Astrocyte (in vitro differentiated cells and primary cell): ENCODE measurements around the gene TTC36. TPM values are rescaled to one million over a fixed set of nuclear protein-coding genes. Genes with fewer than 3 reads are reported as not detected.
"Not testable (repeated sequence)": the region's sequence is repeated elsewhere in the genome, so short reads cannot be mapped to it uniquely, and the experiment has no call there.

Experiments used
- DNase-seq: peaks from one replicate; pipeline ENCODE4 v3.0.0-alpha.2; 2010; ENCODE audit warnings: low read depth
- FAIRE-seq: peaks from 2 replicates; lab custom pipeline; 2011; peaks lifted over from hg19 to GRCh38; lab: Jason Lieb, UNC
- H2AFZ ChIP-seq: 2 replicates; pipeline ENCODE4 v1.6.0; 2012; ENCODE audit warnings: low read depth, low read length, inconsistent platforms
- H3K27ac ChIP-seq: 2 replicates; pipeline ENCODE4 v1.5.1; 2011; ENCODE audit warnings: low read depth, low read length, inconsistent platforms
- H3K27me3 ChIP-seq: 2 replicates; pipeline ENCODE4 v1.6.0; 2011; ENCODE audit warnings: low read length, inconsistent platforms; ENCODE audit not compliant: insufficient read depth
- H3K36me3 ChIP-seq: 2 replicates; pipeline ENCODE4 v1.5.1; 2011; ENCODE audit warnings: low read length, inconsistent platforms; ENCODE audit not compliant: insufficient read depth
- H3K4me1 ChIP-seq: 2 replicates; pipeline ENCODE4 v1.5.1; 2011; ENCODE audit warnings: low read length, inconsistent platforms; ENCODE audit not compliant: insufficient read depth
- H3K4me2 ChIP-seq: 2 replicates; pipeline ENCODE4 v1.6.0; 2012; ENCODE audit warnings: low read length, inconsistent platforms
- H3K4me3 ChIP-seq: 2 replicates; pipeline ENCODE4 v1.5.1; 2011; ENCODE audit warnings: low read depth, mild to moderate bottlenecking, low read length, inconsistent platforms; ENCODE audit not compliant: insufficient read depth
- H3K79me2 ChIP-seq: 2 replicates; pipeline ENCODE4 v1.6.0; 2012; ENCODE audit warnings: mild to moderate bottlenecking, low read length, inconsistent platforms; ENCODE audit not compliant: insufficient read depth
- H3K9ac ChIP-seq: 2 replicates; pipeline ENCODE4 v1.6.0; 2012; ENCODE audit warnings: mild to moderate bottlenecking, low read length, inconsistent platforms
- H3K9me3 ChIP-seq: 2 replicates; pipeline ENCODE4 v1.5.1; 2012; ENCODE audit warnings: low read depth, mild to moderate bottlenecking, low read length, inconsistent platforms; ENCODE audit not compliant: insufficient read depth
- H4K20me1 ChIP-seq: 2 replicates; pipeline ENCODE4 v1.6.0; 2012; ENCODE audit warnings: low read length, inconsistent platforms; ENCODE audit not compliant: insufficient read depth
- H3K27ac Mint-ChIP-seq: one replicate; pipeline ENCODE4 v1.8.0; 2021; ENCODE audit warnings: mild to moderate bottlenecking, mixed read lengths; ENCODE audit not compliant: unreplicated experiment
- H3K27me3 Mint-ChIP-seq: one replicate; pipeline ENCODE4 v1.8.0; 2021; ENCODE audit warnings: low read depth, mixed read lengths; ENCODE audit not compliant: unreplicated experiment
- H3K36me3 Mint-ChIP-seq: one replicate; pipeline ENCODE4 v1.8.0; 2021; ENCODE audit warnings: low read depth, mixed read lengths; ENCODE audit not compliant: unreplicated experiment
- H3K4me1 Mint-ChIP-seq: one replicate; pipeline ENCODE4 v1.8.0; 2021; ENCODE audit warnings: low read depth, mixed read lengths; ENCODE audit not compliant: unreplicated experiment
- H3K4me3 Mint-ChIP-seq: one replicate; pipeline ENCODE4 v1.8.0; 2021; ENCODE audit warnings: mild to moderate bottlenecking, moderate library complexity, mixed read lengths; ENCODE audit not compliant: unreplicated experiment
- H3K9me3 Mint-ChIP-seq: one replicate; pipeline ENCODE4 v1.8.0; 2021; ENCODE audit warnings: mild to moderate bottlenecking, mixed read lengths; ENCODE audit not compliant: unreplicated experiment
- CTCF ChIP-seq: IDR thresholded peaks from 2 replicates; pipeline ENCODE4 v1.5.1; 2011; ENCODE audit warnings: low read depth, mild to moderate bottlenecking, inconsistent platforms, low read length, moderate library complexity; ENCODE audit not compliant: insufficient read depth
- EZH2 ChIP-seq: IDR thresholded peaks from 2 replicates; pipeline ENCODE4 v1.6.1; 2012; ENCODE audit warnings: mild to moderate bottlenecking, low read length, inconsistent platforms; ENCODE audit not compliant: insufficient read depth
- total RNA-seq: library from RNA; stranded (reverse); gene quantifications from 2 replicates; pipeline ENCODE4 v1.2.1, GENCODE V29; 2021

Gene TTC36
- total RNA-seq, 1 donor from 2014 or later = 0.43 TPM

- no peaks in the 10 kb centered on the region for H3K9me3 ChIP-seq
- Mint-ChIP-seq H3K4me1 (peaks cover 13% of the 10 kb centered on the region), H3K27me3 (no peaks in the 10 kb centered on the region), H3K9me3 (no peaks in the 10 kb centered on the region), H3K36me3 (no peaks in the 10 kb centered on the region), H3K4me3 (peak overlapping the region; percentile 96), H3K27ac (peak overlapping the region; percentile 99)
- DNase-seq = peak; percentile 49
- FAIRE-seq = no peak
- H3K4me1 ChIP-seq = peaks cover 12% of the 10 kb centered on the region
- no peak for TF ChIP-seq EZH2
- no peak for TF ChIP-seq CTCF
- H3K9ac ChIP-seq = peak overlapping the region; percentile 100
- H3K4me3 ChIP-seq = peak overlapping the region; percentile 93
- H2AFZ ChIP-seq = no peak overlapping the region
- H3K4me2 ChIP-seq = peak overlapping the region; percentile 94
- H4K20me1 ChIP-seq = peaks cover 51% of the 10 kb centered on the region
- H3K27ac ChIP-seq = peak overlapping the region; percentile 100
- peaks cover 67% of the 10 kb centered on the region for H3K79me2 ChIP-seq
- no peaks in the 10 kb centered on the region for H3K27me3 ChIP-seq
- peaks cover 3% of the 10 kb centered on the region for H3K36me3 ChIP-seq
Measured at GRCh38 chr11:118572981-118573550, 45.8 kb downstream of the TTC36 start.

- no peak for FAIRE-seq
- peaks cover 3% of the 10 kb centered on the region for H3K36me3 ChIP-seq
- peak overlapping the region; percentile 63 for H3K27ac Mint-ChIP-seq
- H3K27me3 ChIP-seq = no peaks in the 10 kb centered on the region
- TF ChIP-seq CTCF (no peak), EZH2 (no peak)
- H3K27me3 Mint-ChIP-seq = no peaks in the 10 kb centered on the region
- peaks cover 13% of the 10 kb centered on the region for H3K4me1 Mint-ChIP-seq
- H3K79me2 ChIP-seq = peaks cover 83% of the 10 kb centered on the region
- peak overlapping the region; percentile 82 for H3K4me3 Mint-ChIP-seq
- H3K36me3 Mint-ChIP-seq = no peaks in the 10 kb centered on the region
- H3K4me2 ChIP-seq = peak overlapping the region; percentile 94
- no peak overlapping the region for H3K27ac ChIP-seq
- no peaks in the 10 kb centered on the region for H3K9me3 Mint-ChIP-seq
- H3K4me1 ChIP-seq = peaks cover 12% of the 10 kb centered on the region
- no peak overlapping the region for H3K9ac ChIP-seq
- H3K9me3 ChIP-seq = no peaks in the 10 kb centered on the region
- DNase-seq = no peak
- H4K20me1 ChIP-seq = peaks cover 65% of the 10 kb centered on the region
- H3K4me3 ChIP-seq = peak overlapping the region; percentile 93
- H2AFZ ChIP-seq = no peak overlapping the region
Measured at GRCh38 chr11:118574636-118575035, 47.4 kb downstream of the TTC36 start.

- not testable (repeated sequence) for H3K27me3 ChIP-seq, H3K9me3 Mint-ChIP-seq
Measured at GRCh38 chr11:118577995-118578394, 50.7 kb downstream of the TTC36 start.

More at GRCh38 chr11:118577995-118578394, 50.7 kb downstream of the TTC36 start:
- FAIRE-seq, H3K4me3 Mint-ChIP-seq, DNase-seq, H3K4me2 ChIP-seq, H2AFZ ChIP-seq, H3K27ac ChIP-seq, H3K9me3 ChIP-seq, H3K27me3 Mint-ChIP-seq, H3K36me3 Mint-ChIP-seq, H3K4me3 ChIP-seq, H3K9ac ChIP-seq, H3K27ac Mint-ChIP-seq: not testable (repeated sequence)
- Histone ChIP-seq H4K20me1 (peaks cover 96% of the 10 kb centered on the region), H3K4me1 (peaks cover 12% of the 10 kb centered on the region), H3K36me3 (peaks cover 16% of the 10 kb centered on the region), H3K79me2 (peaks cover 100% of the 10 kb centered on the region)
- peaks cover 13% of the 10 kb centered on the region for H3K4me1 Mint-ChIP-seq

Other genes starting within 250 kb of the TTC36 start
- gene CD3E, start 222.7 kb upstream of the TTC36 start, total RNA-seq = not detected in 2 replicates
- gene CD3D, start 184.8 kb upstream of the TTC36 start, total RNA-seq = 0.61 TPM in 1 of 2 replicates, not detected in the other
- not detected in 2 replicates for gene CD3G, start 183.1 kb upstream of the TTC36 start, total RNA-seq
- 38.8 and 40.6 TPM in 2 replicates for gene UBE4A, start 167.9 kb upstream of the TTC36 start, total RNA-seq
- gene ATP5MG, start 125.9 kb upstream of the TTC36 start, total RNA-seq = 182 and 194 TPM in 2 replicates
- 58.7 and 60.0 TPM in 2 replicates for gene KMT2A, start 91.0 kb upstream of the TTC36 start, total RNA-seq
- gene TMEM25, start 3.7 kb downstream of the TTC36 start, total RNA-seq = 18.2 and 19.0 TPM in 2 replicates
- 14.0 and 16.5 TPM in 2 replicates for gene IFT46, start 38.5 kb downstream of the TTC36 start, total RNA-seq
- gene ARCN1, start 44.9 kb downstream of the TTC36 start, total RNA-seq = 255 and 289 TPM in 2 replicates
- 179 and 194 TPM in 2 replicates for gene PHLDB1, start 80.1 kb downstream of the TTC36 start, total RNA-seq
- not detected in 2 replicates for gene TREH, start 152.2 kb downstream of the TTC36 start, total RNA-seq